ENCODE results near the gene MAP2. TPM values are rescaled to one million over a fixed set of nuclear protein-coding genes. Genes with fewer than 3 reads are reported as not detected.
A peak's percentile ranks its signal among the peaks of the same experiment; 100 is the strongest.

Gene MAP2
- total RNA-seq, 1 donor from 2014 or later = 8.2 TPM

- Histone ChIP-seq H3K4me3 (ENCODE audit: low read depth, low read length) (no peak overlapping the region), H3K27me3 (ENCODE audit: control insufficient read depth, insufficient read depth, low read length) (no peaks in the 10 kb centered on the region), H3K36me3 (ENCODE audit: control insufficient read depth, insufficient read depth, low read length) (no peaks in the 10 kb centered on the region)
- TF ChIP-seq, protein P1, sequence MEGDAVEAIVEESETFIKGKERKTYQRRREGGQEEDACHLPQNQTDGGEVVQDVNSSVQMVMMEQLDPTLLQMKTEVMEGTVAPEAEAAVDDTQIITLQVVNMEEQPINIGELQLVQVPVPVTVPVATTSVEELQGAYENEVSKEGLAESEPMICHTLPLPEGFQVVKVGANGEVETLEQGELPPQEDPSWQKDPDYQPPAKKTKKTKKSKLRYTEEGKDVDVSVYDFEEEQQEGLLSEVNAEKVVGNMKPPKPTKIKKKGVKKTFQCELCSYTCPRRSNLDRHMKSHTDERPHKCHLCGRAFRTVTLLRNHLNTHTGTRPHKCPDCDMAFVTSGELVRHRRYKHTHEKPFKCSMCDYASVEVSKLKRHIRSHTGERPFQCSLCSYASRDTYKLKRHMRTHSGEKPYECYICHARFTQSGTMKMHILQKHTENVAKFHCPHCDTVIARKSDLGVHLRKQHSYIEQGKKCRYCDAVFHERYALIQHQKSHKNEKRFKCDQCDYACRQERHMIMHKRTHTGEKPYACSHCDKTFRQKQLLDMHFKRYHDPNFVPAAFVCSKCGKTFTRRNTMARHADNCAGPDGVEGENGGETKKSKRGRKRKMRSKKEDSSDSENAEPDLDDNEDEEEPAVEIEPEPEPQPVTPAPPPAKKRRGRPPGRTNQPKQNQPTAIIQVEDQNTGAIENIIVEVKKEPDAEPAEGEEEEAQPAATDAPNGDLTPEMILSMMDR (IDR thresholded peaks at IDR 0.05; ENCODE audit: insufficient read depth, low read length, severe bottlenecking) = no peak
- FAIRE-seq (no peak), DNase-seq (ENCODE audit: low read depth) (peak; percentile 99)
Measured at GRCh38 chr2:209495855-209496585, 72.2 kb downstream of the MAP2 start.

- Histone ChIP-seq H3K27me3 (ENCODE audit: control insufficient read depth, insufficient read depth, low read length) (no peaks in the 10 kb centered on the region), H3K36me3 (ENCODE audit: control insufficient read depth, insufficient read depth, low read length) (no peaks in the 10 kb centered on the region), H3K4me3 (ENCODE audit: low read depth, low read length) (no peak overlapping the region)
- TF ChIP-seq, protein P1 (IDR thresholded peaks at IDR 0.05; ENCODE audit: insufficient read depth, low read length, severe bottlenecking) = no peak
- no peak for FAIRE-seq
- DNase-seq (ENCODE audit: low read depth) = peak; percentile 29
Measured at GRCh38 chr2:209496586-209496982, 72.7 kb downstream of the MAP2 start.

GRCh38 chr2:209498614-209499013, 74.8 kb downstream of the MAP2 start:
- no peak overlapping the region for H3K4me3 ChIP-seq (ENCODE audit: low read depth, low read length)
- TF ChIP-seq, protein P1 (IDR thresholded peaks at IDR 0.05; ENCODE audit: insufficient read depth, low read length, severe bottlenecking) = no peak
- DNase-seq (ENCODE audit: low read depth) (no peak), FAIRE-seq (no peak)
- no peaks in the 10 kb centered on the region for H3K36me3 ChIP-seq (ENCODE audit: control insufficient read depth, insufficient read depth, low read length)
- H3K27me3 ChIP-seq (ENCODE audit: control insufficient read depth, insufficient read depth, low read length) = no peaks in the 10 kb centered on the region

DNA sequence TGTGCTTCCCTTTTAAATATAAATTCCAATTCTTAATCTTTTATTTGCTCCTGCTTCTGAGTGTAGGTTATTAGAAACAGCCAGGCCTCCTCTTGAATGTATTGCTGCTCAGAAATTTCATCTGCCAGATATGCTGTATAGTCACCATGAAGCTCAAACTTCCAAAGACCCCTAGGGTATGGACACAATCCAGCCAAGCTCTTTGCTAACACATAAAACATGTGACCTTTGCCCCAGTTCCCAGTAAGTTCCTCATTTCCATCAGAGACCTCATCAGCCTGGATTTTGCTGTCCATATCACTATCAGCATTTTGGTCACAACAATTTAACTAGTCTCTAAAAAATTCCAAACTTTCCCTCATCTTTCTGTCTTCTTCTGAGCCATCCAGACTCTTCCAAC, 75.2 kb downstream of the MAP2 start:
- Histone ChIP-seq H3K4me3 (ENCODE audit: low read depth, low read length) (no peak overlapping the region), H3K36me3 (ENCODE audit: control insufficient read depth, insufficient read depth, low read length) (no peaks in the 10 kb centered on the region), H3K27me3 (ENCODE audit: control insufficient read depth, insufficient read depth, low read length) (no peaks in the 10 kb centered on the region)
- DNase-seq (ENCODE audit: low read depth) (peak; percentile 26), FAIRE-seq (no peak)
- TF ChIP-seq, protein P1 (IDR thresholded peaks at IDR 0.05; ENCODE audit: insufficient read depth, low read length, severe bottlenecking) = no peak

- Histone ChIP-seq H3K4me3 (ENCODE audit: low read depth, low read length) (no peak overlapping the region), H3K36me3 (ENCODE audit: control insufficient read depth, insufficient read depth, low read length) (no peaks in the 10 kb centered on the region), H3K27me3 (ENCODE audit: control insufficient read depth, insufficient read depth, low read length) (no peaks in the 10 kb centered on the region)
- TF ChIP-seq, protein P1 (IDR thresholded peaks at IDR 0.05; ENCODE audit: insufficient read depth, low read length, severe bottlenecking) = no peak
- FAIRE-seq (no peak), DNase-seq (ENCODE audit: low read depth) (no peak)
Measured at GRCh38 chr2:209501579-209501978, 77.7 kb downstream of the MAP2 start.

- TF ChIP-seq, protein P1 (IDR thresholded peaks at IDR 0.05; ENCODE audit: insufficient read depth, low read length, severe bottlenecking) = no peak
- no peak for FAIRE-seq
- DNase-seq (ENCODE audit: low read depth) = no peak
Measured at GRCh38 chr2:209505410-209505809, 81.6 kb downstream of the MAP2 start.

More at GRCh38 chr2:209505410-209505809, 81.6 kb downstream of the MAP2 start:
- Histone ChIP-seq H3K27me3 (ENCODE audit: control insufficient read depth, insufficient read depth, low read length) (no peaks in the 10 kb centered on the region), H3K36me3 (ENCODE audit: control insufficient read depth, insufficient read depth, low read length) (no peaks in the 10 kb centered on the region), H3K4me3 (ENCODE audit: low read depth, low read length) (no peak overlapping the region)

Measured in bronchial epithelial cell (primary cell).